Fibroblast of villous mesenchyme (primary cell): ENCODE measurements around the gene CACNG8. TPM values are rescaled to one million over a fixed set of nuclear protein-coding genes. Genes with fewer than 3 reads are reported as not detected.
"Not testable (repeated sequence)": the region's sequence is repeated elsewhere in the genome, so short reads cannot be mapped to it uniquely, and the experiment has no call there.

Experiments used
- DNase-seq: peaks from one replicate; pipeline ENCODE4 v3.0.0-alpha.2; 2010; ENCODE audit warnings: low read depth
- H3K4me3 ChIP-seq: 2 replicates; pipeline ENCODE4 v1.5.1; 2011; ENCODE audit warnings: low read depth, mild to moderate bottlenecking, low read length
- total RNA-seq: library from RNA; depleted of rRNA; stranded (reverse); fragments of >200 nt; gene quantifications from 2 replicates; pipeline ENCODE4 v1.2.3, GENCODE V29; 2012
- TF ChIP-seq, protein P1 (sequence below): IDR thresholded peaks from 2 replicates; pipeline ENCODE4 v1.5.1; 2012; ENCODE audit warnings: low read depth, mild to moderate bottlenecking, low read length; ENCODE audit not compliant: insufficient read depth

The CACNG8 gene
- total RNA-seq, 1 donor = not detected

DNA sequence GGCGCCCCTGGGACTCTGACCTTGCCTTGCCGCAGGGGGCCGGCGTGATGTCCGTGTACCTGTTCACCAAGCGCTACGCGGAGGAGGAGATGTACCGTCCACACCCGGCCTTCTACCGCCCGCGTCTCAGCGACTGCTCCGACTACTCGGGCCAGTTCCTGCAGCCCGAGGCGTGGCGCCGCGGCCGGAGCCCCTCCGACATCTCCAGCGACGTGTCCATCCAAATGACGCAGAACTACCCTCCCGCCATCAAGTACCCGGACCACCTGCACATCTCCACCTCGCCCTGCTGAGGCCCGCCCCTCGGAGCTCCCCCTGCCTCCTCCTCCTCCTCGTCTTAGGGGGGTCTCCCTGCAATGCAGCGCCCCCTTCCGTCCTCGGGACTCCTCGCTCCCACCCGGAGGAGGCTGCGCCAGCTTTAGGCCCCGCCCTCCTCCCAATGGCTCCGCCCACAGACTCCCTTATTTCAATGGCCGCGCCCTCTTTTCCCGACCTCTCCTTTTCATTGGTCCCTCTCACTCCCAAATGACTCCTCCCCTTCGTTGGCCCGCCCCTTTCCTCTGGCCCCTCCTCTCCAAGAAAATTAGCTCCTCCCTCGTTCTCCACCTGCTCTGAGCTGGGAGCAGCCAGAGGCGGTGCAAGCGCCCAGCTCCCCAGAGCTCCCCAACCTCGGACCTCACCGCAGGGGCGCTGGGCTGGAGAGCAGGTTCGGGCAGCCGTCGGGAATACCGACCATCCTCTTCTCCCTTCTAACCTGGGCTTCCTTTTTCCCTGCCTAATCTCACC lies 20.5 kb upstream of the CACNG8 start:
- no peak overlapping the region for H3K4me3 ChIP-seq
- DNase-seq = peak; percentile 13
- TF ChIP-seq, protein P1, sequence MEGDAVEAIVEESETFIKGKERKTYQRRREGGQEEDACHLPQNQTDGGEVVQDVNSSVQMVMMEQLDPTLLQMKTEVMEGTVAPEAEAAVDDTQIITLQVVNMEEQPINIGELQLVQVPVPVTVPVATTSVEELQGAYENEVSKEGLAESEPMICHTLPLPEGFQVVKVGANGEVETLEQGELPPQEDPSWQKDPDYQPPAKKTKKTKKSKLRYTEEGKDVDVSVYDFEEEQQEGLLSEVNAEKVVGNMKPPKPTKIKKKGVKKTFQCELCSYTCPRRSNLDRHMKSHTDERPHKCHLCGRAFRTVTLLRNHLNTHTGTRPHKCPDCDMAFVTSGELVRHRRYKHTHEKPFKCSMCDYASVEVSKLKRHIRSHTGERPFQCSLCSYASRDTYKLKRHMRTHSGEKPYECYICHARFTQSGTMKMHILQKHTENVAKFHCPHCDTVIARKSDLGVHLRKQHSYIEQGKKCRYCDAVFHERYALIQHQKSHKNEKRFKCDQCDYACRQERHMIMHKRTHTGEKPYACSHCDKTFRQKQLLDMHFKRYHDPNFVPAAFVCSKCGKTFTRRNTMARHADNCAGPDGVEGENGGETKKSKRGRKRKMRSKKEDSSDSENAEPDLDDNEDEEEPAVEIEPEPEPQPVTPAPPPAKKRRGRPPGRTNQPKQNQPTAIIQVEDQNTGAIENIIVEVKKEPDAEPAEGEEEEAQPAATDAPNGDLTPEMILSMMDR = peak; percentile 4

DNA sequence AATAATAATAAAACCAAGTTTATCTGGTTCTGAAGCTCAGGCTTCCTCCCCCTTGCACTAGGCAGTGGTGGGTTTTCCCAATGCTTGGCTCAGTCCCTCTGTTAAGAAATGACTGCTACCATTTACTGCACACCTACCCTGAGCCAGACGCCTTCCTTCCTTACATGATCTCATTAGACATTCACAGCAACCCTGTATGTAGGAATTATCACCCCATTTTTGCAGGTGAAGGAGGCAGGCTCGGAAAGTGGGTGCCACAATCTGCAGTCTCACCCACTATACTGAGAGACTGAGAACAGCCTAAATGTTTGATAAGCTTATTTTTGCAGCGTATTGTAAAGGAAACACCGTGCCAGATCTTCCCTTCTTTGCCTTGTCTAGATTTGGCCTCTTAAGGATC lies 18.3 kb upstream of the CACNG8 start:
- no peak overlapping the region for H3K4me3 ChIP-seq
- no peak for DNase-seq
- TF ChIP-seq, protein P1 = no peak

DNA sequence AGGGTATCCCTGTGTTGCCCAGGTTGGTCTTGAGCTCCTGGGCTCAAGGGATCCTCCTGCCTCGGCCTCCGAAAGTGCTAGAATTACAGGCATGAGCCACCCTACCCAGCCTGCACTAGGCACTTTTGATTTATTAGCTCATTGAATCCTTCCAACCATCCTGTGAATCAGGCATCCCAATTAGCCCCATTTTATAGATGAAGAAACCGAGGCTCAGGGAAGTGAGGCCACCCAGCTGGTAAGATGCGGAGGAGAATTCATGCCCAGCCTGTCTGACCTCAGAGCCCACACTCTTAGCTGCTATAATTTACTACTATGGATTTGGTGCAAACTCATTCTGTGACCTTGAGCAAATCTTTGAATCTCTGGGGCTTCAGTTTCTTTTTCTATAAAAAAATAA lies 17.8 kb upstream of the CACNG8 start:
- no peak for DNase-seq
- TF ChIP-seq, protein P1 = no peak
- no peak overlapping the region for H3K4me3 ChIP-seq

DNA sequence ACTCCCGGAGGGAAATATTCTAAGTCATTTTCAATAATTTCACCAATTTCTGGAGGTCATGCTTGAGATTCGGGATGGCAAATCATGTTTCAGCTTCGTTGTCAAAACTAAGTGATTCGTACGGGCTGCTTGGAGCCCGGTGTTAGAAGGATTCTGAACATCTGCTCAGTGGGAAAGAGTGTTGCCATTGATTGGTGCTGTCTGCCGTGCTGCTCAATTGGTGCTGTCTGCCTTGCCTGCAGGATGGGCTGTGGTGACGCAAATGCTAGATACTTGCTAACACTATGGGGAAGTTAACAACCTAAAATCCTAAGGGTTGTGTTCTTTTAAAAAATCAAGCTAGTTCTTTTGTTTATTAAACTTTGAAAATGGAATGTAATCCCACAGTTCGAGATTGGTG lies 17.3 kb upstream of the CACNG8 start:
- peak overlapping the region; percentile 19 for H3K4me3 ChIP-seq
- DNase-seq = peak; percentile 53
- TF ChIP-seq, protein P1 = no peak

DNA sequence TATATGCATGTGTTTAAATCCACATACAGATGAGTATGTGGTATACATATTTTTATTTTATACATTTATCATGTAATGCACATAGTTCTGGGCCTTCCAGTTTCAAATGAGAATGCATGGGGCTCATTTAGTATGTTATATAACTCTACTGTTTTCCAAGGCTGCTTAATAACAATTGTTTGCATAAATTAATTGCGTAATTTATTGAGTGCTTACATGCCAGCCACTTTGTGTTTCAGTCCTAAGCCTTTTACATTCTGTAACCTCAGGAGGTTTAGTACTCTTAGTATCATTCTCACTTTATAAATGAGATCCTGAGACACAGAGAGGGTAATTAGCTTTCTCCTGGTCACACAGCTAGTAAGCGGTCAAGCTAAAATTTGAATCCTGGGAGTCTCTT lies 16.7 kb upstream of the CACNG8 start:
- no peak overlapping the region for H3K4me3 ChIP-seq
- TF ChIP-seq, protein P1 = no peak
- DNase-seq = no peak

DNA sequence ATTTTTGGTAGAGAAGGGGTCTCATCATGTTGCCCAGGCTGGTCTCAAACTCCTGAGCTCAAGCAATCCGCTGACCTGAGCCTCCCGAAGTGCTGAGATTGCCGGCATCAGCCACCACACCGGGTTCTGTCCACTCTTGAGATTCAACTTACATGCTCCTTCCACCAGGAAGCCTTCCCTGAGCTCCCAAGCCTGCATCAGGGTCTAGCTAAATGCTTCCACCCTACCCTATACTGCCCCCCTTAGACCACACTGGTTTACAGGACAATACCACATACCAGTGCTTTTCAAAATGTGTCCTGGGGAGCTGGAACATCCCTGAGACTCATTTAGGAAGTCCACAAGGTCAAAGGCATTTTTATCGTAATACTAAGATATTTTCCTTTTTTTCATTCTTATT lies 15.1 kb upstream of the CACNG8 start:
- no peak for DNase-seq
- TF ChIP-seq, protein P1 = no peak
- H3K4me3 ChIP-seq = no peak overlapping the region

DNA sequence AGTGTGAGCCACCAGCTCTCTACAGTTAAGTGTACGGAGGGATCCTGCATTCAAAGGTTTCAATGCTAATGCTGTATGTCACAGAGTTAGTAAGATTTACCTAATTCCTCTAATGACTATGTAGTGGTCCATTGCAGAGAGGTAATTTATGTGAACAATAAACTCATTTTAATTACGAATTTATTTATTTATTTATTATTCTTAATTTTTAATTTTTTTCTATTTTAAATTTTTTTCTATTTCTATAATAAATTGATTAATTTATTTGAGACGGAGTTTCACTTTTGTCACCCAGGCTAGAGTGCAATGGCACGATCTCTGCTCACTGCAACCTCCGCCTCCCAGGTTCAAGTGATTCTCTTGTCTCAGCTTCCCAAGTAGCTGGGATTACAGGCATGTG lies 14.1 kb upstream of the CACNG8 start:
- DNase-seq, H3K4me3 ChIP-seq: not testable (repeated sequence)
